Neural cell (in vitro differentiated cells): ENCODE measurements around the gene ALG3.
A peak's percentile ranks its signal among the peaks of the same experiment; 100 is the strongest.

ENCODE experiments used
- EP300 ChIP-seq: fragments of 450-650 bp; conservative IDR thresholded peaks from 2 replicates; pipeline ENCODE4 v1.6.1; 2014; ENCODE audit warnings: antibody characterized with exemption, mild to moderate bottlenecking, moderate library complexity; ENCODE audit not compliant: poor library complexity, severe bottlenecking
- EZH2 ChIP-seq: fragments of 200-600, 300-800 bp; shearing (Covaris generic), sonication (generic); IDR thresholded peaks from 2 replicates; pipeline ENCODE4 v1.6.1; 2014; ENCODE audit warnings: antibody characterized with exemption, low read length, borderline replicate concordance, mild to moderate bottlenecking; ENCODE audit not compliant: insufficient read depth, poor library complexity, severe bottlenecking
- MXI1 ChIP-seq: fragments of 450-650 bp; conservative IDR thresholded peaks from 2 replicates; pipeline ENCODE4 v1.6.1; 2014; ENCODE audit warnings: antibody characterized with exemption, mild to moderate bottlenecking; ENCODE audit not compliant: poor library complexity, severe bottlenecking
- POLR2AphosphoS5 ChIP-seq: IDR thresholded peaks from 2 replicates; pipeline ENCODE4 v1.6.1; 2012
- RAD21 ChIP-seq: fragments of 450-650 bp; conservative IDR thresholded peaks from 2 replicates; pipeline ENCODE4 v1.6.1; 2014; ENCODE audit warnings: antibody characterized with exemption, mild to moderate bottlenecking, moderate library complexity
- SMC3 ChIP-seq: fragments of 450-650 bp; conservative IDR thresholded peaks from 2 replicates; pipeline ENCODE4 v1.6.1; 2014; ENCODE audit warnings: antibody characterized with exemption, mild to moderate bottlenecking, moderate library complexity; ENCODE audit not compliant: poor library complexity
- TF ChIP-seq, protein P1 (sequence below): fragments of 450-650 bp; IDR thresholded peaks from 2 replicates; pipeline ENCODE4 v1.5.1; 2014; ENCODE audit warnings: antibody characterized with exemption, mild to moderate bottlenecking, moderate library complexity; ENCODE audit not compliant: poor library complexity, severe bottlenecking

DNA sequence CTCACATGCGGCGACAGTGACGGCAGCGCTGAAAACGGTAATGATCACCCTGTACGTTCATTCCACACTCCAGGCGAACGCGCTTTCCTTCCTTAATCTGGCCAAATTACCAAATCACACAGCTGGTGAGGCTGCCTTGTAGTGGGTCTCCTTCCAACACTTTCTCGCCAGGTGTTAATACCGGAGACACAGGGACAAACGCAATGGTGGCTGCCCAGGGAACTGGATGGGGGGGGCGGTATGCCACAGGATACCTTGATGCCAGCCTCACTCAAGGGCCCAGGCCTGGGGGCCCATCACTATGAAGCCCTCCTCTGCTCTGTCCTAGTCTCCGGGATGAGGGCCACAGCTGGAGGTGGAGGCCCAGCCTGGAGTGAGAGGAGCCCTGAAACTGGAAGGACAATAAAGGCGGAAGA, 14.0 kb upstream of the ALG3 start:
- TF ChIP-seq, protein P1, sequence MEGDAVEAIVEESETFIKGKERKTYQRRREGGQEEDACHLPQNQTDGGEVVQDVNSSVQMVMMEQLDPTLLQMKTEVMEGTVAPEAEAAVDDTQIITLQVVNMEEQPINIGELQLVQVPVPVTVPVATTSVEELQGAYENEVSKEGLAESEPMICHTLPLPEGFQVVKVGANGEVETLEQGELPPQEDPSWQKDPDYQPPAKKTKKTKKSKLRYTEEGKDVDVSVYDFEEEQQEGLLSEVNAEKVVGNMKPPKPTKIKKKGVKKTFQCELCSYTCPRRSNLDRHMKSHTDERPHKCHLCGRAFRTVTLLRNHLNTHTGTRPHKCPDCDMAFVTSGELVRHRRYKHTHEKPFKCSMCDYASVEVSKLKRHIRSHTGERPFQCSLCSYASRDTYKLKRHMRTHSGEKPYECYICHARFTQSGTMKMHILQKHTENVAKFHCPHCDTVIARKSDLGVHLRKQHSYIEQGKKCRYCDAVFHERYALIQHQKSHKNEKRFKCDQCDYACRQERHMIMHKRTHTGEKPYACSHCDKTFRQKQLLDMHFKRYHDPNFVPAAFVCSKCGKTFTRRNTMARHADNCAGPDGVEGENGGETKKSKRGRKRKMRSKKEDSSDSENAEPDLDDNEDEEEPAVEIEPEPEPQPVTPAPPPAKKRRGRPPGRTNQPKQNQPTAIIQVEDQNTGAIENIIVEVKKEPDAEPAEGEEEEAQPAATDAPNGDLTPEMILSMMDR = no peak
- TF ChIP-seq EZH2 (no peak), SMC3 (no peak), MXI1 (no peak), POLR2AphosphoS5 (peak; percentile 4), RAD21 (no peak), EP300 (no peak)
